AG10803 (cell line): ENCODE measurements around the gene ADAM23.

Experiments used
- DNase-seq: peaks from one replicate; pipeline ENCODE4 v3.0.0; 2010; ENCODE audit warnings: low read depth
- H3K4me3 ChIP-seq: 2 replicates; pipeline ENCODE4 v1.5.1; 2011; ENCODE audit warnings: mild to moderate bottlenecking, low read length, control low read depth
- CTCF ChIP-seq: conservative IDR thresholded peaks from 2 replicates; pipeline ENCODE4 v1.5.1; 2011; ENCODE audit warnings: mild to moderate bottlenecking, low read length, control low read depth, inconsistent platforms

ADAM23 gene

GRCh38 chr2:206642075-206643025 is 199.0 kb downstream of the ADAM23 start, which contains the start of gene FAM237A:
FAM237A (plus strand) TSS chr2:206642487; CDS start chr2:206644237, 1,750 bp downstream.
- no peak within 1 kb of the TSS for H3K4me3 ChIP-seq
- peak; percentile 56 for DNase-seq

GRCh38 chr2:206647985-206648384 is 204.7 kb downstream of the ADAM23 start:
- H3K4me3 ChIP-seq = no peak overlapping the region
- DNase-seq = peak; percentile 9
- no peak for TF ChIP-seq CTCF

More at GRCh38 chr2:206642075-206643025, 199.0 kb downstream of the ADAM23 start, which contains the start of gene FAM237A:
- no peak for TF ChIP-seq CTCF

- no peak overlapping the region for H3K4me3 ChIP-seq
- no peak for DNase-seq
- TF ChIP-seq CTCF = no peak
Measured at GRCh38 chr2:206657087-206657486, 213.8 kb downstream of the ADAM23 start.

- DNase-seq = no peak
- no peak overlapping the region for H3K4me3 ChIP-seq
- TF ChIP-seq CTCF = no peak
Measured at GRCh38 chr2:206665251-206665650, 221.9 kb downstream of the ADAM23 start.
